Left lung (tissue), 10 donors: ENCODE measurements around the gene C5orf34. TPM values are rescaled to one million over a fixed set of nuclear protein-coding genes. Genes with fewer than 3 reads are reported as not detected.
"Not testable (repeated sequence)": the region's sequence is repeated elsewhere in the genome, so short reads cannot be mapped to it uniquely, and the experiment has no call there.

ENCODE experiments used
- ATAC-seq: fragments of 200-7000 bp; cut with Tn5 transposase; one replicate; pipeline ENCODE4 v1.9.1; 2020; ENCODE audit warnings: moderate library complexity
- DNase-seq, 4 donors: peaks; one replicate each; pipeline ENCODE4 v3.0.0-alpha.2; 2013 to 2020
- H3K27ac ChIP-seq, 2 donors: fragments of 200-600 bp; sonication (generic) in 1 of 2; one replicate each; pipeline versions ENCODE4 v1.5.0 to v1.8.0; 2020 to 2021
- H3K27me3 ChIP-seq, 2 donors: fragments of 200-600 bp; sonication (generic) in 1 of 2; one replicate each; pipeline versions ENCODE4 v1.5.0 to v1.8.0; 2020 to 2021
- H3K36me3 ChIP-seq, 2 donors: fragments of 200-600 bp; sonication (generic) in 1 of 2; one replicate each; pipeline versions ENCODE4 v1.5.0 to v1.8.0; 2020 to 2021
- H3K4me1 ChIP-seq, 2 donors: fragments of 200-600 bp; one replicate each; pipeline ENCODE4 v1.8.0; 2021
- H3K4me3 ChIP-seq, 2 donors: fragments of 200-600 bp; sonication (generic) in 1 of 2; one replicate each; pipeline versions ENCODE4 v1.5.0 to v1.8.0; 2020 to 2021; ENCODE audit warnings: mild to moderate bottlenecking in 1 of 2
- H3K9me3 ChIP-seq, 2 donors: fragments of 200-600 bp; sonication (generic) in 1 of 2; one replicate each; pipeline versions ENCODE4 v1.5.0 to v1.8.0; 2020 to 2021
- CTCF ChIP-seq, 2 donors: fragments of 200-600 bp; sonication (generic) in 1 of 2; IDR thresholded peaks; one replicate each; pipeline versions ENCODE4 v1.5.0 to v1.8.0; 2021; ENCODE audit warnings: antibody characterized with exemption in 2 of 2
- intact Hi-C, 2 donors: fragments of 100-400 bp; cut with DNase I; formaldehyde crosslinking; loops; one replicate each; pipeline versions ENCODE4 v1.11.2 to v1.14.2; 2022
- polyA plus RNA-seq, 6 donors: library from polyadenylated mRNA; unstranded; fragments of 120-200 nt; gene quantifications; one replicate each; pipeline ENCODE4 v1.2.1, GENCODE V29; 2013; ENCODE audit not compliant: insufficient read length in 6 of 6
- total RNA-seq, 2 donors: library from RNA; stranded (reverse); fragmentation: NEBNext Ultra II Directional; extraction: Animal tissue kit (Norgen Biotek cat#: 25700); gene quantifications; one replicate each; pipeline ENCODE4 v1.2.1, GENCODE V29; 2021
- donor health status: DM: no; HTN: yes; CAD: no.
- donor health status: DM: no; HTN: no; CAD: no.

Gene C5orf34
- total and polyA plus RNA-seq, 8 donors: 1.8 to 9.7 (median 6.8) TPM

DNA sequence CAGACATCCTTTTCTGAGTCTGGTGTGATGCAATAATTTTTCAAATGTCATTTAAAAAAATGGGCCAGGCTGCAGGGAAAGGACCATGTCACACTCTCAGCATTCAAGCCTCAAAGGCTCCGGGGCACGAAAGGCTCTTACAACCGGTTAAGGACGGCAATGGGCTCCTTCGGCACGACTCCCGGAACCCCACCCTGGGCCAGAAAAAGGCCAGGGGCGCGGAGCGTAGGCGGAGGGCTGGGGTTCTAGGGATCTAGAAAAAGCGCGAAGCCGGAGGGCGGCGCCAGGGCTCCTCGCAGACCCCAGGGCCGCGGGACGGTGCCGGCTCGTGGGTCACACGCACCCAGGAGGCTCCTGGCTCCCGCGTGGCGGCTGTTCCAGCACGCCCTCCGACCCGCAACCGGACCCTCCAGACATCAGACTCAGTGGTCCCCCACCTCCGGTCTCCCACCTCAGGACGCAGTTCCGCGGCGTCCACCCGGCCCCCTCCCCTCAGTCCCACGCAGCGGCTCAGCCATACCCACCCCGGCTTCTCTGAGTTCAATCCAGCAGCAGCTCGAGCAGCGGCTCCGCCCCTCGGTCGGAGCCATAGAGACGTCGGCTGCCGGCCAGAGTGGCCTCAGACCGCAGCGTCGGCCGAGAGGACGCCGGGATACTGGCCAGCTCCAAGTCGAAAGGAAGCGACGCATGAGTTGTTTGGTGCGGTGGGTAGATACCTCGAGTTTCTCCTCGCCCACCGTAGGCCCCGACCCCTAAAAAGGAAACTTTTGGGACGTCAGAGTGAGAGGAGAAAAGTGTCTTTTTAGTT is 31.4 kb downstream of the C5orf34 start, which contains the start of gene TMEM267:
Gene TMEM267 (minus strand): TSS at position 568 of the 808 bp plus-strand sequence. CDS start 29,896 bp downstream, outside the sequence.
- DNase-seq (peak; percentile 93 to 98 (median 96)), ATAC-seq (peak; percentile 96)
- no peak for TF ChIP-seq CTCF (IDR thresholded peaks at IDR 0.05)
- no peaks in the 10 kb centered on the region for H3K36me3 ChIP-seq
- peak within 1 kb of the TSS; percentile 97 to 99 for H3K27ac ChIP-seq
- no peaks in the 10 kb centered on the region for H3K27me3 ChIP-seq
- intact Hi-C loops: loop anchor here in 1 of 2 donors (10.0 kb wide), 1 partner anchor 89 kb away; no protein-coding TSS in a partner anchor
- H3K4me3 ChIP-seq: peak within 1 kb of the TSS; percentile 67 to 68
- peaks cover 0 to 23% of the 10 kb centered on the region in 2 donors for H3K4me1 ChIP-seq
- no peaks in the 10 kb centered on the region for H3K9me3 ChIP-seq

GRCh38 chr5:43482490-43483297 is 32.3 kb downstream of the C5orf34 start:
- ATAC-seq (no peak), DNase-seq (peak in 1 of 4 donors; percentile 2)
- Histone ChIP-seq H3K36me3 (no peaks in the 10 kb centered on the region), H3K4me3 (peak overlapping the region; percentile 67 to 68), H3K27ac (peak overlapping the region; percentile 97 to 99), H3K4me1 (peaks cover 0 to 23% of the 10 kb centered on the region in 2 donors), H3K9me3 (no peaks in the 10 kb centered on the region), H3K27me3 (no peaks in the 10 kb centered on the region)
- intact Hi-C loops: loop anchor here in 1 of 2 donors (10.0 kb wide), 1 partner anchor 88 kb away; no protein-coding TSS in a partner anchor
- no peak for TF ChIP-seq CTCF (IDR thresholded peaks at IDR 0.05)

- intact Hi-C loops: no loop called here
- Histone ChIP-seq H3K4me1 (no peaks in the 10 kb centered on the region), H3K27me3 (no peaks in the 10 kb centered on the region), H3K36me3 (peaks cover 0 to 34% of the 10 kb centered on the region in 2 donors), H3K27ac (no peak overlapping the region), H3K9me3 (peaks cover 0 to 25% of the 10 kb centered on the region in 2 donors), H3K4me3 (no peak overlapping the region)
- DNase-seq (no peak), ATAC-seq (no peak)
- no peak for TF ChIP-seq CTCF (IDR thresholded peaks at IDR 0.05)
Measured at GRCh38 chr5:43469671-43470391, 45.1 kb downstream of the C5orf34 start.

GRCh38 chr5:43467100-43467499 is 47.8 kb downstream of the C5orf34 start:
- intact Hi-C loops: no loop called here
- H3K27ac ChIP-seq: no peak overlapping the region
- H3K36me3 ChIP-seq: peaks cover 0 to 29% of the 10 kb centered on the region in 2 donors
- H3K4me1 ChIP-seq: no peaks in the 10 kb centered on the region
- H3K27me3 ChIP-seq: no peaks in the 10 kb centered on the region
- peaks cover 0 to 25% of the 10 kb centered on the region in 2 donors for H3K9me3 ChIP-seq
- ATAC-seq (no peak), DNase-seq (no peak)
- H3K4me3 ChIP-seq: no peak overlapping the region
- TF ChIP-seq CTCF (IDR thresholded peaks at IDR 0.05): no peak

- intact Hi-C loops, DNase-seq, ATAC-seq, H3K4me3 ChIP-seq, H3K4me1 ChIP-seq, H3K27ac ChIP-seq, H3K27me3 ChIP-seq: not testable (repeated sequence)
- peaks cover 0 to 20% of the 10 kb centered on the region in 2 donors for H3K9me3 ChIP-seq
- peaks cover 0 to 29% of the 10 kb centered on the region in 2 donors for H3K36me3 ChIP-seq
Measured at GRCh38 chr5:43465455-43465854, 49.5 kb downstream of the C5orf34 start.
